Right lobe of liver (tissue), 6 donors: Measurements from ENCODE around the gene EPHB3. TPM values are rescaled to one million over a fixed set of nuclear protein-coding genes. Genes with fewer than 3 reads are reported as not detected.
A peak's percentile ranks its signal among the peaks of the same experiment; 100 is the strongest.

Experiments used
- ATAC-seq, 4 donors: fragments of 200-7000 bp; cut with Tn5 transposase; one replicate each; pipeline ENCODE4 v1.9.1; 2020; ENCODE audit warnings: mild to moderate bottlenecking in 4 of 4, moderate library complexity in 4 of 4
- DNase-seq, 3 donors: peaks; one replicate each; pipeline ENCODE4 v3.0.0-alpha.2; 2020
- H3K27ac ChIP-seq, 3 donors: fragments of 200-600 bp; one replicate each; pipeline ENCODE4 v1.8.0; 2022
- H3K27me3 ChIP-seq, 2 donors: fragments of 200-600 bp; one replicate each; pipeline ENCODE4 v1.8.0; 2022
- H3K36me3 ChIP-seq, 4 donors: fragments of 200-600 bp; sonication (generic) in 1 of 4; one replicate each; pipeline versions ENCODE4 v1.5.1 to v1.8.0; 2017 to 2022; ENCODE audit warnings: control low read depth in 1 of 4
- H3K4me1 ChIP-seq, 4 donors: fragments of 200-600 bp; sonication (generic) in 1 of 4; one replicate each; pipeline versions ENCODE4 v1.5.1 to v1.8.0; 2017 to 2022; ENCODE audit warnings: control low read depth in 1 of 4
- H3K4me3 ChIP-seq, 3 donors: fragments of 200-600 bp; one replicate each; pipeline ENCODE4 v1.8.0; 2022
- H3K9me3 ChIP-seq, 4 donors: fragments of 200-600 bp; sonication (generic) in 1 of 4; one replicate each; pipeline versions ENCODE4 v1.5.1 to v1.8.0; 2017 to 2022; ENCODE audit warnings: control low read depth in 1 of 4
- CTCF ChIP-seq, 4 donors: fragments of 200-600 bp in 3 of 4; fragments of 450-650 bp in 1 of 4; IDR thresholded peaks; one replicate each; pipeline versions ENCODE4 v1.5.1 to v1.8.0; 2016 to 2022; ENCODE audit warnings: antibody characterized with exemption in 4 of 4, mild to moderate bottlenecking in 2 of 4
- POLR2A ChIP-seq: fragments of 450-650 bp; IDR thresholded peaks from one replicate; pipeline ENCODE4 v1.6.1; 2017; ENCODE audit warnings: antibody characterized with exemption, mild to moderate bottlenecking
- WGBS: methylation state at CpG from one replicate; pipeline ENCODE4 v1.1.6; 2018; ENCODE audit warnings: low coverage, low lambda C conversion rate; ENCODE audit not compliant: insufficient coverage; ENCODE audit errors: missing lambda C conversion rate; 5-methylcytosine and 5-hydroxymethylcytosine counted together
- intact Hi-C, 2 donors: fragments of 100-400 bp; cut with DNase I; formaldehyde crosslinking; loops; one replicate each; pipeline versions ENCODE4 v1.11.2 to v1.14.1; 2022
- total RNA-seq, 6 experiments: library from RNA; depleted of rRNA in 2 of 6; stranded (reverse); fragments of >200 nt in 2 of 6; fragmentation: NEBNext Ultra II Directional in 3 of 6; extraction: Animal tissue kit (Norgen Biotek cat#: 25700) in 3 of 6; gene quantifications; one replicate each; pipeline versions ENCODE4 v1.1.0 to v1.2.4, GENCODE V29; 2016 to 2023
- donor health status: DM: no; HTN: yes; CAD: no.
- donor health status: DM: no; HTN: no; CAD: no.
- donor health status: DM: no; HTN: no; CAD: no.
- donor health status: DM: no; HTN: yes; CAD: no.
- donor health status: DM: no; HTN: yes; CAD: no.

The EPHB3 gene
- total RNA-seq, 6 experiments from 2014 or later = 0.12 to 0.71 (median 0.37) TPM

- WGBS = 44% methylated on average over 8 of the region's 8 CpGs
- no peaks in the 10 kb centered on the region for H3K9me3 ChIP-seq
- H3K27me3 ChIP-seq = no peaks in the 10 kb centered on the region
- TF ChIP-seq CTCF (IDR thresholded peaks at IDR 0.05) (no peak), POLR2A (no peak)
- H3K4me1 ChIP-seq = no peaks in the 10 kb centered on the region
- DNase-seq (peak in 1 of 3 donors; percentile 42), ATAC-seq (peak; percentile 26 to 57 (median 52))
- H3K36me3 ChIP-seq = no peaks in the 10 kb centered on the region
- H3K4me3 ChIP-seq = no peak overlapping the region
- H3K27ac ChIP-seq = no peak overlapping the region
- intact Hi-C loops = no loop called here
Measured at GRCh38 chr3:184531626-184532280, 29.8 kb upstream of the EPHB3 start.

GRCh38 chr3:184532940-184533732, 28.4 kb upstream of the EPHB3 start:
- H3K4me1 ChIP-seq = no peaks in the 10 kb centered on the region
- H3K27ac ChIP-seq = no peak overlapping the region
- H3K4me3 ChIP-seq = no peak overlapping the region
- DNase-seq = peak in 1 of 3 donors; percentile 11
- ATAC-seq = no peak
- 80% methylated on average over 8 of the region's 8 CpGs for WGBS
- H3K36me3 ChIP-seq = no peaks in the 10 kb centered on the region
- no peak for TF ChIP-seq CTCF (IDR thresholded peaks at IDR 0.05)
- no peaks in the 10 kb centered on the region for H3K9me3 ChIP-seq
- H3K27me3 ChIP-seq = no peaks in the 10 kb centered on the region
- intact Hi-C loops = no loop called here

DNA sequence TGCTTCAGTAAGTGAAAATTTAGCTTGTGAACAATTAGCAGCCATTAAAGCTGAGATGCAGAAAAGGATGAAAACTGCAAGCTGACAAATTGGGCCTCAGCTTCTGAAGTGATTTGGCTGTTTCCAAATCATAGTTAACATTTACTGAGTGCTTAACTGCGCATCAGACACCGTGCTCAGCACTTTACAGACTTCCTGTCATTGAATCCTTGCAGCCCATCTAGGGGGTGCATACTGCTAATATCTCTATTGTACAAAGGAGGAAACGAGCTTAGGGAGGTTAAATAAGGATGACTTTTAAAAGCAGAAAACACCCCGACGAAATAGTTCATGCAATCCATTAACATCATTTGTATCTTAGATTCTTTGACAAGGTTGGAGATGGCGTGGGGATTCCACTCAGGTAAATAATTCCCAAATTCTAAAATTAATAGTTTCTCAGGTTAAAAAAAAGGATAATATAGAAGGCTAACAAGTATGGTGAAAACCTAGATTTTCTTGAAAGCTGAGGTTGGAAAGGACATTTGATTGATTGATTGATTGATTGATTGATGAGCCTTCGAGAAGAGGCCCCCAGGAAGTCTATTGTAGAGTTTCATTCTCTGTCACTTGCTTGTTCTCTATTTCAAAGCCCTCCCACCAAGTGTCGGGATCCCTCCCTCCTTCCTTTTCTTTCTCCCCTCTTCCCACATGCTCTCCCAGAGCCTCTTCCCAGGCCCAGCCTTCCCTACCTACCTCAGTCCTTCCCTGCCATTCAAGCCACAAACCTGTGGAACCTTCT, 23.5 kb upstream of the EPHB3 start:
- Histone ChIP-seq H3K27me3 (no peaks in the 10 kb centered on the region), H3K9me3 (no peaks in the 10 kb centered on the region), H3K4me1 (no peaks in the 10 kb centered on the region), H3K36me3 (no peaks in the 10 kb centered on the region), H3K27ac (no peak overlapping the region), H3K4me3 (no peak overlapping the region)
- peak; percentile 52 to 58 (median 55) for ATAC-seq
- no peak for TF ChIP-seq POLR2A
- no peak for TF ChIP-seq CTCF (IDR thresholded peaks at IDR 0.05)
- intact Hi-C loops = no loop called here
- WGBS = 38% methylated on average over 8 of the region's 8 CpGs
- DNase-seq = peak in 1 of 3 donors; percentile 20

DNA sequence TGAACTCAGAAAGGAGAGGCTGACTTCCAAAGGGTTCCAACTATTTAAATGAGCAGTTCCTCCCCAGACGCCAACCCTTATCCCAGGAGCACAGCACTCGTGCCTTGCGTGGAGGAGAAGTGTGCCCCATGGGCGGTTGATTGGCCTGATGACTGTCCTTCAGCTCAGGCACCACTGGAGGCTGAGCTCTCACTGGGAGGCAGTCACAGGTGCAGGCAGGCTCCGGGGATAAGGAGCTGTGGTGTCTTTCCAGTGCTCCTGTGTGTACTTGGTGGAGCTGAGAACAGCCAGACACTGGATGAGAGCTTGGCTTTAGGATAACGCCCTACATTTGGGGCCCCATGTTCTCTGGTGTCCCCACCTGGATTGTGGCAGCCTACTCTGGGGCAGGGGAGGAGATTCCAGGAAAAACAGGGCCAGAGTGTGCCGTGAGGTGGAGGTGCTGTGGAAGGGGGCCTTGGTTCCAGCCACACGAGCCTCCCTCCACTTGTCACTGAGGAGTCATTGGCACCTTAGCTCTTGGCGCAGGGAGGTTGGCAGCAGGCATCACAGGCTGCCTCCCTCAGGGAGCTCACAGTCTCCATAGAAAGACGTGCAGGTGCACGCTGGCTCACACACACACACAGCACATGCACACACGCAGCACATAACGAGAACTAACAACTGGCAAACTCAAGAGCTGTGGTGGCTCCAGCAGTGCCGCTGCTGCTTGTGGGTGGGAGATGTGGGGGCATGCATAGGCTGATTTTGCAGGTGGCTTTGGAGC, 22.7 kb upstream of the EPHB3 start:
- no peak overlapping the region for H3K4me3 ChIP-seq
- peak in 1 of 3 donors; percentile 25 for DNase-seq
- intact Hi-C loops = no loop called here
- ATAC-seq = no peak
- no peaks in the 10 kb centered on the region for H3K27me3 ChIP-seq
- H3K27ac ChIP-seq = no peak overlapping the region
- H3K9me3 ChIP-seq = no peaks in the 10 kb centered on the region
- no peak for TF ChIP-seq CTCF (IDR thresholded peaks at IDR 0.05)
- TF ChIP-seq POLR2A = no peak
- no peaks in the 10 kb centered on the region for H3K36me3 ChIP-seq
- WGBS = 60% methylated on average over 4 of the region's 14 CpGs
- peaks cover 0 to under 1% (median 0%) of the 10 kb centered on the region in 4 donors for H3K4me1 ChIP-seq
